Body of pancreas (tissue), 4 donors: ENCODE data around the gene LPIN3.

ENCODE experiments used
- CTCF ChIP-seq, 7 experiments: fragments of 450-650 bp in 4 of 7; fragments of 200-600 bp in 3 of 7; sonication (generic) in 3 of 7; IDR thresholded peaks; one replicate each; pipeline ENCODE4 v1.5.1; 2016 to 2019; ENCODE audit warnings: antibody characterized with exemption in 7 of 7
- POLR2A ChIP-seq, 3 donors: fragments of 450-650 bp; IDR thresholded peaks; one replicate each; pipeline ENCODE4 v1.6.1; 2016; ENCODE audit warnings: antibody characterized with exemption in 3 of 3, mild to moderate bottlenecking in 2 of 3

GRCh38 chr20:41382791-41383305 is 42.2 kb downstream of the LPIN3 start:
- TF ChIP-seq CTCF (IDR thresholded peaks at IDR 0.05) (no peak), POLR2A (IDR thresholded peaks at IDR 0.05) (no peak)
